Measurements from ENCODE around the gene GUF1. TPM values are rescaled to one million over a fixed set of nuclear protein-coding genes. Genes with fewer than 3 reads are reported as not detected.

Gene GUF1
- total RNA-seq, 1 donor from 2014 or later = 39.9 TPM

DNA sequence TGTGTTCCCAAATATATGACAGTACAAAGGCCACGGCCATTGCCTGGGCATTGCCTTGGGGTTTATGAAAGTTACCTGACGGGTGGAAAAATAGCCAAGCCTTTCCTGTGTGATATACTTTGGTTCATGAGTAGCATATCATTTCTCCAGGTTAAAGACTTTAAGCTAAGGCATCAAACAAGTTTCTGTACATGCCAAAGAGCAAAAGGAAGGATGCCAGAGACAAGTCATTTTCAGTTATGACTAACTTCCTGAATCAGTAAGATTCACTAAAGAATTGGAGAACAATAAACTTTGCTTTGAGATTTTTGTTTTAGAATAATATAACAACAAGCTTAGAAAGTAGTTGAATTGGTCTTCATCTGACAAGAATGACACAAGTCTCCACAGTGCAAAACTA is 9.7 kb upstream of the GUF1 start:
- no peaks in the 10 kb centered on the region for H3K36me3 Mint-ChIP-seq (ENCODE audit: low read depth)
- no peak for DNase-seq
- peaks cover 13% of the 10 kb centered on the region for H3K27me3 Mint-ChIP-seq
- H3K4me3 Mint-ChIP-seq = no peak overlapping the region
- no peak overlapping the region for H3K27ac Mint-ChIP-seq
- H3K4me1 Mint-ChIP-seq = peaks cover 2% of the 10 kb centered on the region
- H3K9me3 Mint-ChIP-seq = no peaks in the 10 kb centered on the region
- intact Hi-C loops (cut with micrococcal nuclease) = no loop called here

DNA sequence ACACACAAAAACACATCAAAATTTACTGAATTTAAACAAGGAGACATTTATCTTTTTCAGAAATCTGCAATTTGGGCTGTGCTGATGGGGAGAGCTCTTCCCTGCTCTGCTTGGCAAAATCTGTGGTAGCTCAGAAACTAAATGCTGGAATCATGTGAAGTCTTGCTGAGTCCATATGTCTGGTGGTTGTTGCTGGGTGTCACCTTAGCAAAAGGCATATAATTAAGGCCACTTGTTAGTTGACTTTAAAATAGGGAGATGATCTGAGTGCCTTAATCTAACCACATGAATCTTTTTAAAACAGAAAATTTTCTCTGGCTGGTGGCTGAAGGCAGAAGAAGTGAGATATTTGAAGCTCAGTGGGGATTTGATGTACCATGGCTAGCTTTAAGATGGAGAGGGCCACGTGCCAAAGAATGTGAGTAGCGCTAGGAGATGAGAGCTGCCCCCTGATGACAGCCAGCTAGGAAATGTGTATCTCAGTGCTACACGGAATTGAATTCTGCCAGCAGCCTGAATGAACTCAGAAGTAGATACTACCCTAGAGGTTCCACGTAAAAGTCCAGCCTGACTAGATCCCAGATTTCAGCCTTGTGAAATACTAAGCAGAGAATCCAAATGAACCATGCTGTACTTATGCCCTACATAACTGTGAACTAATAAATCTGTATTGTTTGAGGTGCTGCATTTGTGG is 7.6 kb upstream of the GUF1 start:
- intact Hi-C loops (cut with micrococcal nuclease) = no loop called here
- H3K36me3 Mint-ChIP-seq (ENCODE audit: low read depth) = no peaks in the 10 kb centered on the region
- H3K4me3 Mint-ChIP-seq = no peak overlapping the region
- peaks cover 15% of the 10 kb centered on the region for H3K27me3 Mint-ChIP-seq
- H3K27ac Mint-ChIP-seq = no peak overlapping the region
- no peaks in the 10 kb centered on the region for H3K9me3 Mint-ChIP-seq
- DNase-seq = no peak
- H3K4me1 Mint-ChIP-seq = peaks cover 2% of the 10 kb centered on the region

DNA sequence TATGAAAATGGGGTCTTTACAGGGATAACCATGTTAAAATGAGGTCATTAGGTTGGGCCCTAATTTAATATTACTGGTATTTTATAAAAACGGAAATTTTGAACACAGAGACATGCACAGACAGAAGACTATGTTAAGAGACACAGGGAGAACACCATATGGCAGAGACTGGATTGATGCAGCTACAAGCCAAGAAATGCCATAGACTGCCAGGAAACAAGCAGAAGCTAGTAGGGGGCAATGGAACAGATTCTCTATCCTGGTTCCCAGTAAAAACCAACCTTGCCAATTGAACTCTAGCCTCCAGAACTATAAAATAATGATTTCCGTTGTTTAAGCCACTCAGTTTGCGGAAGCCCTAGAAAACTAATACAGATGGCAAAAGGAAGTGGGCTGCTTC is 6.6 kb upstream of the GUF1 start:
- Mint-ChIP-seq H3K27me3 (peaks cover 20% of the 10 kb centered on the region), H3K27ac (no peak overlapping the region), H3K9me3 (no peaks in the 10 kb centered on the region), H3K36me3 (ENCODE audit: low read depth) (no peaks in the 10 kb centered on the region), H3K4me3 (no peak overlapping the region), H3K4me1 (peaks cover 2% of the 10 kb centered on the region)
- intact Hi-C loops (cut with micrococcal nuclease) = no loop called here
- DNase-seq = no peak

DNA sequence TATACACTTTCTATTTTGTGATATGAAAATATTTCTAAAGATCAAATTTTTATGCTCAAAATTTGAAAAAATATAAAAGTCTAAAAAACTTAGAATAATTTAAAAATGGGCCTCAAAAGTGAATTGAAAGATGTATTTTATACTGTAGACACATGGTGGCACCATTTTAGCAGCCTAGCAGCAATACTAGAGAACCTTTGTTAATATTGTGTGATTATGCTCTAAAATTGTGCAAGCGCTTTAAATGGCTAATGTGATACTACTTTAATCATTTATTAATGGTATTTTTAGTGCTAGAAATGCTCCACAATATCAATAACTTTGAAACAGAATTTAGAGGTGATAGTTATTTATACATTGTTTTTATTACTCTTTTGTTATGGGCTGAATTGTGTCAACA is 3.7 kb upstream of the GUF1 start:
- Mint-ChIP-seq H3K4me1 (peaks cover 12% of the 10 kb centered on the region), H3K9me3 (no peaks in the 10 kb centered on the region), H3K4me3 (no peak overlapping the region), H3K27me3 (peaks cover 22% of the 10 kb centered on the region), H3K27ac (no peak overlapping the region), H3K36me3 (ENCODE audit: low read depth) (peaks cover 4% of the 10 kb centered on the region)
- intact Hi-C loops (cut with micrococcal nuclease) = no loop called here
- DNase-seq = no peak

DNA sequence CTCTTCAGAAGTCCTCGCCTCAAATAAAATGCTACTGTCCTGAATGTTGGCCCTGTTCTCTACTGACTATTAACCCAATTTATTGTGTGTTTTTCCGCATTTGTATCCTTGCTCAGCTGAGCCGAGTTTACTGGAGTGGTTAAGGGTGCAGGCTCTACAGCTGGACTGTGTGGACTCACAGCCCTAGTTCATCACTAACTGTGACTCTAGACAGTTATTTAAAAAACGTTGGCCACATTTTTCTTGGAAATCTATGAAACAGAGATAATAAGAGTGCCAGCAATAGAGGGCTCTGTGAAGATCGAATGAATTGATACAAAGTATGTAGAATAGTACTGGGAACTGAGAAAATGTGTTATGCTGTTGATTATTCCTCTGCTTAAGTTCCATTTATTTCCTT is 2.9 kb upstream of the GUF1 start:
- intact Hi-C loops (cut with micrococcal nuclease) = no loop called here
- Mint-ChIP-seq H3K4me1 (peaks cover 14% of the 10 kb centered on the region), H3K36me3 (ENCODE audit: low read depth) (peaks cover 4% of the 10 kb centered on the region), H3K9me3 (no peaks in the 10 kb centered on the region), H3K27me3 (peaks cover 22% of the 10 kb centered on the region), H3K4me3 (no peak overlapping the region), H3K27ac (no peak overlapping the region)
- DNase-seq = no peak

DNA sequence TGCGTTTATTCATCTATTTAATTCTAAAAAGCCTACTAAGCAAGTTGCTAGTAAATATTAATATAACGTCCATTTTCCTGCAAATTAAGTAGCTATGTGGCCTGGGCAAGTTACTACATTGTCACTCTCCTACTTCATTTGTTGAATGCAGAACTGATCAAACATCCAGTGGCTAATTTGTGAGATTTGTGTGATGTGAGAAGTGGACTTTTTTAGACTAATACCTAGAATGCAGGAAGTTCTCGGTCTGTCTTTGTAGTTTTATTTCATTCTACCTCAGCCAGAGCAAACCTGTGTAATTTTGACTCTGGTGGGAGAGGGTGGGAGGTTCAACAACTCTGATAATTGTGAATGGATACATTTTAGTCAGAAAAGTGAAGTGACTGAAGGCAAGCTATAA is 840 bp downstream of the GUF1 start:
- Mint-ChIP-seq H3K36me3 (ENCODE audit: low read depth) (peaks cover 25% of the 10 kb centered on the region), H3K27ac (peak overlapping the region; percentile 98), H3K27me3 (peaks cover 9% of the 10 kb centered on the region), H3K9me3 (no peaks in the 10 kb centered on the region), H3K4me3 (peak overlapping the region; percentile 98), H3K4me1 (peaks cover 26% of the 10 kb centered on the region)
- DNase-seq = peak; percentile 61
- intact Hi-C loops (cut with micrococcal nuclease) = loop anchor here (1.0 to 2.0 kb wide), 3 partner anchors 18 to 230 kb away; partner anchors contain the start of genes GNPDA2 and KCTD8

DNA sequence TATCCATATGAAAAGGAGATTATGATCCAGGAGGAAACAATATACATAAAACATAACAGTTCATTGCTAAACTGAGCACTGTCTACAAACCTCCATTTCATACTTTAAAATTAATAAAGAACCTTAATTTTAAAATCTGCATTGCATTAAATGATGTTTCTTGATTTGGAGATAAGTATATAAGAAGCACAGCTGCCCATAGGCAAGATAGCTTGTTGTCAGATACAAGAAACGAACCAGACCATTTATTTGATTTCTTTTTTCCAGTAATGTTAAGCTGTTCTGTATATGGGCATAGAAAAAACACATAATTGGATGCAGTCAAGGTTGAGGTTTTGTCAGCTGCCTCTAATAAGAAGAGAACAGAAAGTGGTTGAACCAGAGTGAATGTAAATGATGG is 6.4 kb downstream of the GUF1 start:
- intact Hi-C loops (cut with micrococcal nuclease) = no loop called here
- Mint-ChIP-seq H3K27me3 (no peaks in the 10 kb centered on the region), H3K27ac (no peak overlapping the region), H3K36me3 (ENCODE audit: low read depth) (peaks cover 60% of the 10 kb centered on the region), H3K9me3 (no peaks in the 10 kb centered on the region), H3K4me3 (no peak overlapping the region), H3K4me1 (peaks cover 26% of the 10 kb centered on the region)
- DNase-seq = no peak

DNA sequence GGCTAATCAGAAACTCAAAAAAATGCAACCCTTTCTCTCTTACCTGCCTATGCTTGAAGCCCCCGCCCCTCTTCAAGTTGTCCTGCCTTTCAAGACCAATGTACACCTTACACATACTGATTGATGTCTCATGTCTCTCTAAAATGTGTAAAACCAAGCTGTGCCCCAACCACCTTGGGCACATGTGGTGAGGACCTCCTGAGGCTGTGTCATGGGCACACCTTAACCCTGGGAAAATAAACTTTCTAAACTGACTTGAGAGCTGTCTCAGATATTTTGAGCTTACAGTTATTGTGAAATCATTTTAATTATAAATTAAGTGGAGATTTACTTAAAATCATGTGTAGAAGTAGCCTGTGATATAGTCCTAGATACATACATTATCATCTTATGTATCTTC is 22.2 kb downstream of the GUF1 start:
- Mint-ChIP-seq H3K4me3 (no peak overlapping the region), H3K27ac (no peak overlapping the region), H3K4me1 (peaks cover 3% of the 10 kb centered on the region), H3K27me3 (no peaks in the 10 kb centered on the region), H3K36me3 (ENCODE audit: low read depth) (peaks cover 45% of the 10 kb centered on the region), H3K9me3 (no peaks in the 10 kb centered on the region)
- intact Hi-C loops (cut with micrococcal nuclease) = no loop called here
- DNase-seq = no peak

DNA sequence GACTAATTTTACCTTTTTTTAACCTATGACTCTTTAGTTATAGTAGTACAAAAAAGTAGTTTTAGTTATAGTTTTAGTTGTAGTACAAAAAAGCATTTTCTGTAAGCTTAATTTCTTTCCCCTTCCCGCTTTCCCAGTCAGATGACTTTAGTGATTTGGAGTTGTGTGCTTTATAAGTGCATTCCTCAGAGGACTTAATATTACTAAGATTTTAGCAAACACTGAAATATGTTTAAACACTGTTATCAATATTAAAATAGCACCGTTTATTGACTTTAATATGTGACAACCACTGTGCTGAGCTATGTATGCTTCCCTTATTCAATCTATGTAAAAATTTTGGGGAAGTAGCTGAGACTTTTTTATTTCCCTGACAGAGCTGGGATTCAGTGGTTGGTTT is 22.8 kb downstream of the GUF1 start:
- H3K4me3 Mint-ChIP-seq = no peak overlapping the region
- H3K4me1 Mint-ChIP-seq = peaks cover 2% of the 10 kb centered on the region
- no peaks in the 10 kb centered on the region for H3K9me3 Mint-ChIP-seq
- H3K27me3 Mint-ChIP-seq = no peaks in the 10 kb centered on the region
- intact Hi-C loops (cut with micrococcal nuclease) = no loop called here
- peaks cover 41% of the 10 kb centered on the region for H3K36me3 Mint-ChIP-seq (ENCODE audit: low read depth)
- H3K27ac Mint-ChIP-seq = no peak overlapping the region
- DNase-seq = no peak

DNA sequence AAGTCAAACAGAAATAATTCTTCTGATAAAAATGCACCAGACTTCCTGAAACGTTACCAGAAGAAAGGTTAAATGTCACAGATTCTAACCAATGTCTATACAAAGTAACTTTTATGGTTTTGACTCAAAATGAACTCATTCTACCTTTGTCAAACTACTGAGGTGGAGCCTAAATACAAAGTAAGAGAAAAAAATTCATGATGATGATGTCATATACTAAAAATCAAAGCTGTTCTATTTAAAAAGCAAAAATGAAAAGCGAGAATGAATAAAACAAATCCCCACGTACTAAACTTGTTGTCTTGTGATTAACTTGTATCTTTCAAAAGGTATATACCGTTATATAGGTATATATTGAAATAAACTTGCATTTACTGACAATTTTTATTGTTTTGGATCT is 26.5 kb downstream of the GUF1 start:
- intact Hi-C loops (cut with micrococcal nuclease) = no loop called here
- H3K36me3 Mint-ChIP-seq (ENCODE audit: low read depth) = peaks cover 36% of the 10 kb centered on the region

DNA sequence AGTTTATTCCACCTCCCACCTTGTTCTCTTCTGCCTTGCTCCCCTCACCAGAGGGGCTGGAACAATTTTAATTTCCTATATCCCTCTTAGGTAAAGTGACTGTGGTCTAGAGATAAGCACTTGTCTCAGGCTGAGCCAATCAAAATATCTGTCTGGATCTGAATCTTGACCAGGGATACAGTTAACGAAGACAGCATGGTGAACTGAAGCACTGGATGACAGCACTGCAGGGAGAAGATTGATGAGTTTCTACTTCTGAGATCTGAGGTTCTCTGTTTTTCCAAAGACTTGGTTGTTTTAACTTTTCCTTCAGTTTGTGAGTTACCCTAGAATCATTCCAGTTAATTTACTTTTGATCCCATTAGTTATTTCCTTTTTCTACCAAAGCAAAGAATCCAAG is 34.9 kb downstream of the GUF1 start:
- H3K27ac Mint-ChIP-seq = no peak overlapping the region
- DNase-seq = no peak
- intact Hi-C loops (cut with micrococcal nuclease) = no loop called here
- no peak overlapping the region for H3K4me3 Mint-ChIP-seq
- H3K27me3 Mint-ChIP-seq = no peaks in the 10 kb centered on the region
- H3K4me1 Mint-ChIP-seq = no peaks in the 10 kb centered on the region
- no peaks in the 10 kb centered on the region for H3K9me3 Mint-ChIP-seq
- H3K36me3 Mint-ChIP-seq (ENCODE audit: low read depth) = peaks cover 15% of the 10 kb centered on the region

More for the DNA sequence above, 26.5 kb downstream of the GUF1 start:
- Mint-ChIP-seq H3K27ac (no peak overlapping the region), H3K9me3 (no peaks in the 10 kb centered on the region), H3K4me1 (no peaks in the 10 kb centered on the region), H3K27me3 (no peaks in the 10 kb centered on the region), H3K4me3 (no peak overlapping the region)
- no peak for DNase-seq

DNA sequence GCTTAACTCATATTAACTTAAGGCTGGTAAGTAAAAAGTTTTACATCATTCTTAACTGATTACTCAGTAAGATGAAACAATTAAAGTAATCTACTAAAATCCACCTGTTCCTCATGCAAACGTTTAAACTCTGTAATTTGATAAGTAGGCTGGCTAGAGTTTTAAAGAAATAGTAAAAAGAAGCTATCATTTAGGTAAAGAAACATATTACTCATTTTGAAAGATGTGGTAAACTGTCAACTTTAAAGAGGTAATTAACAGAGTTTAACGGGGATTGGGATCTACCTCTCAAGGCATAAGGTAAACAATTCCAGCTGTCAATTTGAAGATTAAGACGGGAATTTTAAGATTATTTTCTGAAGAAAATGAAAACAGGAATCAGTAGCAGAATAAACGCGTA is 38.4 kb downstream of the GUF1 start:
- no peak for DNase-seq

DNA sequence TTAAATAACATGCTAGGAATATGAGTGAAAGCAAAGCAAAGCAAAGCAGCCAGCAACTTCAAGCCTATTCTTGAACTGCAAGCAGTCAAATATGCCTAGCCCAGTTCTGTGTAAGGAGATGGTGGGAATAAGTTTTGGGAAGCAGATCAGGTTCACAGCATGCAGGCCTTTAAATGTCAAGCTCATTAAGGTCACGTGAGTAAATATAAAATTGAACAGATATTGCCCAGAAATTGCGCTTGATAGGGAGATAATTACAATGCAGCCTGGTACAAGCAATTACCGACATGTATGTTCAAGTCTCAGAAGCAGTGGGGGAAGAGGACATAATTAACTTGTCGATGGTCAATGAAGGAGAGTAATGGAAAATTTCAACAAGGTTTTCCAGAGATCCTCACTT is 42.2 kb downstream of the GUF1 start:
- Mint-ChIP-seq H3K36me3 (ENCODE audit: low read depth) (peaks cover 9% of the 10 kb centered on the region), H3K27ac (no peak overlapping the region), H3K4me1 (peaks cover 16% of the 10 kb centered on the region), H3K9me3 (no peaks in the 10 kb centered on the region), H3K4me3 (no peak overlapping the region), H3K27me3 (no peaks in the 10 kb centered on the region)
- DNase-seq = no peak
- intact Hi-C loops (cut with micrococcal nuclease) = no loop called here

More for the DNA sequence above, 38.4 kb downstream of the GUF1 start:
- peaks cover 17% of the 10 kb centered on the region for H3K36me3 Mint-ChIP-seq (ENCODE audit: low read depth)
- no peaks in the 10 kb centered on the region for H3K9me3 Mint-ChIP-seq
- H3K27ac Mint-ChIP-seq = no peak overlapping the region
- no peaks in the 10 kb centered on the region for H3K27me3 Mint-ChIP-seq
- intact Hi-C loops (cut with micrococcal nuclease) = no loop called here
- peaks cover 3% of the 10 kb centered on the region for H3K4me1 Mint-ChIP-seq
- no peak overlapping the region for H3K4me3 Mint-ChIP-seq

DNA sequence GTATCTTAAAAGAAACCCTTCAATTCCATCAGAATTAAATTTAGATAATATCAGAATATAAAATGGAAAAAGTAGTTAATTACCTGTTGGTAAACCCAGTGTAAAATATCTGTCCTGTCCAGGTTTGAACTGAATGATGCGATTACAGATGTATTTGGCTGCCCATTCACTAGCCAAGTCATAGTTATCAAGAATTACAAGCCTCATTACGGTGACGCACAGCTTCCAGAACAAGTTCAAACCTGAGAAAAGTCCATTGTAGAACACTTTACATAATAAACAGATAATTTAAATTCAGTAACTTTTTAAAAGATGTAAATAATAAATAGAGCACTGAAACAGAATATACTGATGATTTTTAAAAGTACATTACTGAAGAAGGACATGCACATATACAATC is 43.8 kb downstream of the GUF1 start:
- Mint-ChIP-seq H3K27ac (no peak overlapping the region), H3K27me3 (no peaks in the 10 kb centered on the region), H3K9me3 (no peaks in the 10 kb centered on the region), H3K4me3 (no peak overlapping the region), H3K4me1 (peaks cover 28% of the 10 kb centered on the region), H3K36me3 (ENCODE audit: low read depth) (peaks cover 9% of the 10 kb centered on the region)
- intact Hi-C loops (cut with micrococcal nuclease) = no loop called here
- no peak for DNase-seq

DNA sequence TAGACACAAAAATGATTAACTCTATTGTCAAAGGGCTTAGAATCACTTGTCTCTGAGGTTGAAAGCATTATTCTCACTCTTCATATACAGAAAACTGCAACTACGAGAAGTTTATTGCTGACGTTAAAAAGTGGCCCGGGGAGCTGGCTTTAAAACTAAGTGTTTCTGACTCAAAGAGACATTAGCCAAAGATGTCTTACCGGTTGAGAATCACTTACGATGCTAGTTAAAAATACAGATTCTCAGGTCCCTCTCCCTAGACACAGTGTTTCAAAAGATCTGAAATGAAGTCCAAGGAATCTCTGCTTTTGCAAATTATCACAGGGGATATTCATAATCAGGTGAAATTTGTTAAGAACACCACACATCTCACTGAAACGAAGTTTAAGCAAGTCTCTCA is 46.9 kb downstream of the GUF1 start:
- Mint-ChIP-seq H3K27ac (peak overlapping the region; percentile 91), H3K9me3 (no peaks in the 10 kb centered on the region), H3K4me3 (peak overlapping the region; percentile 85), H3K4me1 (peaks cover 28% of the 10 kb centered on the region), H3K27me3 (peaks cover under 1% of the 10 kb centered on the region), H3K36me3 (ENCODE audit: low read depth) (peaks cover 9% of the 10 kb centered on the region)
- DNase-seq = no peak
- intact Hi-C loops (cut with micrococcal nuclease) = no loop called here
